ENCODE measurements around the gene ITGA1. TPM values are rescaled to one million over a fixed set of nuclear protein-coding genes. Genes with fewer than 3 reads are reported as not detected.

ITGA1 gene
- total RNA-seq, 2 donors from 2014 or later: 0.33 to 3.5 TPM

GRCh38 chr5:52783226-52783959 lies 4.3 kb upstream of the ITGA1 start:
- H3K9me3 Mint-ChIP-seq: no peaks in the 10 kb centered on the region
- 85 to 100% methylated on average over 1 to 2 of the region's 2 CpGs for WGBS, 2 experiments (ENCODE audit: insufficient coverage in 1 of 2, insufficient read length in 1 of 2)

GRCh38 chr5:52784737-52785136 lies 3.0 kb upstream of the ITGA1 start:
- DNase-seq: no peak
- no peak overlapping the region for H3K27ac Mint-ChIP-seq
- H3K4me1 Mint-ChIP-seq: peaks cover 7% of the 10 kb centered on the region
- Histone ChIP-seq H3K27me3 (ENCODE audit: control insufficient read depth, insufficient read depth, low read length, poor library complexity, severe bottlenecking) (peaks cover 19% of the 10 kb centered on the region), H3K4me3 (ENCODE audit: low read length) (no peak overlapping the region), H3K27ac (ENCODE audit: low read depth, low read length) (no peak overlapping the region), H3K9me3 (ENCODE audit: control insufficient read depth, low read length) (no peaks in the 10 kb centered on the region), H3K36me3 (ENCODE audit: control insufficient read depth, insufficient read depth, low read length) (no peaks in the 10 kb centered on the region), H3K9ac (ENCODE audit: extremely low read depth, low read length, poor library complexity, severe bottlenecking) (no peak overlapping the region), H3K4me1 (ENCODE audit: control insufficient read depth, insufficient read depth, low read length) (no peaks in the 10 kb centered on the region)
- TF ChIP-seq CTCF (conservative IDR thresholded peaks at IDR 0.05): no peak
- H3K9me3 Mint-ChIP-seq: no peaks in the 10 kb centered on the region
- no peak overlapping the region for H3K4me3 Mint-ChIP-seq
- 87 to 88% methylated on average over 3 to 5 of the region's 6 CpGs for WGBS, 2 experiments (ENCODE audit: insufficient coverage in 1 of 2, insufficient read length in 1 of 2)
- H3K36me3 Mint-ChIP-seq (ENCODE audit: low read depth): no peaks in the 10 kb centered on the region
- H3K27me3 Mint-ChIP-seq (ENCODE audit: insufficient read depth): peaks cover 15% of the 10 kb centered on the region

More at GRCh38 chr5:52783226-52783959, 4.3 kb upstream of the ITGA1 start:
- no peak overlapping the region for H3K27ac ChIP-seq (ENCODE audit: low read depth, low read length)
- Mint-ChIP-seq H3K27ac (no peak overlapping the region), H3K4me3 (no peak overlapping the region), H3K4me1 (peaks cover 7% of the 10 kb centered on the region), H3K27me3 (ENCODE audit: insufficient read depth) (peaks cover 5% of the 10 kb centered on the region), H3K36me3 (ENCODE audit: low read depth) (no peaks in the 10 kb centered on the region)
- H3K9ac ChIP-seq (ENCODE audit: extremely low read depth, low read length, poor library complexity, severe bottlenecking): no peak overlapping the region
- no peak overlapping the region for H3K4me3 ChIP-seq (ENCODE audit: low read length)
- H3K27me3 ChIP-seq (ENCODE audit: control insufficient read depth, insufficient read depth, low read length, poor library complexity, severe bottlenecking): peaks cover 6% of the 10 kb centered on the region
- H3K4me1 ChIP-seq (ENCODE audit: control insufficient read depth, insufficient read depth, low read length): no peaks in the 10 kb centered on the region
- TF ChIP-seq CTCF (conservative IDR thresholded peaks at IDR 0.05): no peak
- no peaks in the 10 kb centered on the region for H3K9me3 ChIP-seq (ENCODE audit: control insufficient read depth, low read length)
- no peak for DNase-seq
- H3K36me3 ChIP-seq (ENCODE audit: control insufficient read depth, insufficient read depth, low read length): no peaks in the 10 kb centered on the region

- no peak overlapping the region for H3K9ac ChIP-seq (ENCODE audit: extremely low read depth, low read length, poor library complexity, severe bottlenecking)
- peaks cover 28% of the 10 kb centered on the region for H3K27me3 ChIP-seq (ENCODE audit: control insufficient read depth, insufficient read depth, low read length, poor library complexity, severe bottlenecking)
- Mint-ChIP-seq H3K4me3 (no peak overlapping the region), H3K9me3 (no peaks in the 10 kb centered on the region), H3K27me3 (ENCODE audit: insufficient read depth) (peaks cover 26% of the 10 kb centered on the region), H3K36me3 (ENCODE audit: low read depth) (no peaks in the 10 kb centered on the region), H3K4me1 (peaks cover 7% of the 10 kb centered on the region), H3K27ac (no peak overlapping the region)
- no peak for DNase-seq
- no peaks in the 10 kb centered on the region for H3K4me1 ChIP-seq (ENCODE audit: control insufficient read depth, insufficient read depth, low read length)
- no peak for TF ChIP-seq CTCF (conservative IDR thresholded peaks at IDR 0.05)
- H3K27ac ChIP-seq (ENCODE audit: low read depth, low read length): no peak overlapping the region
- H3K36me3 ChIP-seq (ENCODE audit: control insufficient read depth, insufficient read depth, low read length): no peaks in the 10 kb centered on the region
- WGBS, 2 experiments (ENCODE audit: insufficient coverage in 1 of 2, insufficient read length in 1 of 2): 77 to 83% methylated on average over 2 to 4 of the region's 4 CpGs
- no peak overlapping the region for H3K4me3 ChIP-seq (ENCODE audit: low read length)
- no peaks in the 10 kb centered on the region for H3K9me3 ChIP-seq (ENCODE audit: control insufficient read depth, low read length)
Observed at GRCh38 chr5:52786391-52786790, 1.3 kb upstream of the ITGA1 start.
